K562 (cell line): Measurements from ENCODE around the gene PRPSAP1. TPM values are rescaled to one million over a fixed set of nuclear protein-coding genes. Genes with fewer than 3 reads are reported as not detected.

Experiments
- BCOR ChIP-seq: fragments of 450-650 bp; IDR thresholded peaks from 2 replicates; pipeline ENCODE4 v1.6.1; 2016
- EGR1 ChIP-seq: fragments of 450-650 bp; conservative IDR thresholded peaks from 2 replicates; pipeline ENCODE4 v1.6.1; 2017; ENCODE audit warnings: mild to moderate bottlenecking
- FOXP1 ChIP-seq: sonication (generic); formaldehyde crosslinking; IDR thresholded peaks from 2 replicates; pipeline ENCODE4 v1.8.0; 2022; ENCODE audit warnings: mild to moderate bottlenecking, missing genetic modification reagents
- MITF ChIP-seq: IDR thresholded peaks from 2 replicates; pipeline ENCODE4 v1.6.1; 2014; ENCODE audit warnings: antibody characterized with exemption
- NFIX ChIP-seq: fragments of 250-450 bp; sonication (Bioruptor Pico); IDR thresholded peaks from 2 replicates; pipeline ENCODE4 v1.4.0; 2020; ENCODE audit warnings: low read depth, mild to moderate bottlenecking, moderate library complexity
- NFRKB ChIP-seq: fragments of 450-650 bp; IDR thresholded peaks from 2 replicates; pipeline ENCODE4 v1.6.1; 2016; ENCODE audit warnings: low read depth
- PPARD ChIP-seq: fragments of 250-450 bp; sonication (Bioruptor Pico); IDR thresholded peaks from 2 replicates; pipeline ENCODE4 v1.8.0; 2022; ENCODE audit warnings: inconsistent platforms, mild to moderate bottlenecking, moderate library complexity
- RBBP5 ChIP-seq: fragments of 200-600 bp; sonication (generic); IDR thresholded peaks from 2 replicates; pipeline ENCODE4 v1.6.1; 2012; ENCODE audit warnings: borderline replicate concordance, mild to moderate bottlenecking, low read length, control low read depth, inconsistent platforms; ENCODE audit not compliant: insufficient read depth, poor library complexity, severe bottlenecking
- TRIM28 ChIP-seq: fragments of 450-650 bp; IDR thresholded peaks from 2 replicates; pipeline ENCODE4 v1.6.1; 2017
- ZC3H8 ChIP-seq: fragments of 450-650 bp; IDR thresholded peaks from 2 replicates; pipeline ENCODE4 v1.6.1; 2017
- ZNF3 ChIP-seq: fragments of 250-450 bp; sonication (Bioruptor Pico); IDR thresholded peaks from 2 replicates; pipeline ENCODE4 v1.5.0; 2021; ENCODE audit warnings: mild to moderate bottlenecking, moderate library complexity
- ZNF407 ChIP-seq: fragments of 450-650 bp; IDR thresholded peaks from 2 replicates; pipeline ENCODE4 v1.6.1; 2016; ENCODE audit warnings: low read depth
- polyA plus RNA-seq, 8 experiments: library from polyadenylated mRNA; depleted of rRNA in 4 of 8; stranded (reverse) in 5 of 8; unstranded in 3 of 8; fragments of >200 nt; fragmentation: Nextera tagmentation in 2 of 8; fragmentation: Illumina TruSeq in 1 of 8; extraction: Ambion mirVana in 2 of 8; extraction: Trizol in 1 of 8; gene quantifications; 2 replicates each; pipeline versions ENCODE4 v1.2.1 to v1.2.3, GENCODE V29; 2011 to 2014; ENCODE audit warnings: inconsistent platforms in 1 of 8, missing spikeins in 1 of 8
- total RNA-seq, 7 experiments: library from RNA; depleted of rRNA in 6 of 7; stranded (reverse); fragments of >200 nt in 6 of 7; fragmentation: Illumina TruSeq in 2 of 7; extraction: Trizol in 2 of 7; gene quantifications; 2 replicates each; pipeline versions ENCODE4 v1.2.1 to v1.2.3, GENCODE V29; 2011 to 2021; ENCODE audit warnings: low replicate concordance in 1 of 7
- TF ChIP-seq, protein P1 (sequence below): fragments of 450-650 bp; IDR thresholded peaks from 2 replicates; pipeline ENCODE4 v1.6.1; 2016
- TF ChIP-seq, protein P2 (sequence below): fragments of 450-650 bp; conservative IDR thresholded peaks from 2 replicates; pipeline ENCODE4 v1.6.1; 2016; ENCODE audit warnings: missing genetic modification characterization, low read depth, mild to moderate bottlenecking, missing compliant biosample characterization, moderate library complexity
- TF ChIP-seq, protein P3 (sequence below): conservative IDR thresholded peaks from 2 replicates; pipeline ENCODE4 v1.6.1; 2011; ENCODE audit warnings: low read depth, mild to moderate bottlenecking, low read length; ENCODE audit not compliant: control insufficient read depth

The PRPSAP1 gene
- total and polyA plus RNA-seq, 9 of the 15 experiments (the other 6 are each of a cell fraction or from before 2014, with no cell fraction given), result 21.9 to 77.1 (median 40.8) TPM

DNA sequence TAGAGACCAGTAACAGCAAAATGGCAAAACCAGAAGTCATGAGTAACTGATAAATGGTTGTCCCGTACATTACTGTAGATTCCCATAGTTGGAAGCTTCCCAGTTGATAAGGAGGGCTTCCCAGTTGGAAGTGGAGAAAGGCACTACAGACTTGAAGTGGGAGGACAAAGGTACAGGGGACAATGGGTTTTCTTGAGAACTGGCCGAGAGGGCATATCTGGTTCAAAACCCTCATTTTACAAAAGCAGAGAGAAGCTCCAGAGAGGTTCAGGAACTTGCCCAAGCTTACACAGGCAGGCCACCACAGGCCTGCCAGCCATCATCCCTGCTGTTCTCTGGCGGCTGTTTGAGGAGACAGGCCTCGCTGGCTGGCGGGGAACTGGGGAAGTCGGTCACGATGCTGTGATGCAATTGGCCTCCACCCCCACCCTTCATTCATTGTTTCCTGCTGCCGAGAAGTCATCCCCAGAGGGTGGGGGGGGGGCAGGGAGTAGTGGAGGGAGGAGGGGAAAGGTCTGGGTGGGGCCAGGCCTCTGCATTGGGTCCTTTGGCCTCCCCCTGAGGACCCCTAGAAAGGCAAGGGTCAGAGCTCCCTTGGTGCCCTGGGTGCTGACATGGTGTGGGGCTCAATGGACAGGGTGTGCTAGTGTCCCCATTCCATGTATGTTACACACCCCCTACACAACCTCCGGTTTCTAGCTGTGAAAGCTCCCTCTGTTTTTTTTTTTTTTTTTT lies 85.5 kb downstream of the PRPSAP1 start (continued):
- TF ChIP-seq, protein P1, sequence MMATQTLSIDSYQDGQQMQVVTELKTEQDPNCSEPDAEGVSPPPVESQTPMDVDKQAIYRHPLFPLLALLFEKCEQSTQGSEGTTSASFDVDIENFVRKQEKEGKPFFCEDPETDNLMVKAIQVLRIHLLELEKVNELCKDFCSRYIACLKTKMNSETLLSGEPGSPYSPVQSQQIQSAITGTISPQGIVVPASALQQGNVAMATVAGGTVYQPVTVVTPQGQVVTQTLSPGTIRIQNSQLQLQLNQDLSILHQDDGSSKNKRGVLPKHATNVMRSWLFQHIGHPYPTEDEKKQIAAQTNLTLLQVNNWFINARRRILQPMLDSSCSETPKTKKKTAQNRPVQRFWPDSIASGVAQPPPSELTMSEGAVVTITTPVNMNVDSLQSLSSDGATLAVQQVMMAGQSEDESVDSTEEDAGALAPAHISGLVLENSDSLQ, result no peak
- TF ChIP-seq NFRKB, result peak; percentile 85; the same call in 1 of the 2 replicates
- TF ChIP-seq PPARD, result no peak
- TF ChIP-seq RBBP5, result peak; percentile 8
- TF ChIP-seq ZNF3, result no peak
- TF ChIP-seq ZC3H8, result no peak
- no peak for TF ChIP-seq TRIM28
- no peak for TF ChIP-seq FOXP1 (CRISPR knock-in tag)
- TF ChIP-seq MITF, result peak; percentile 83
- TF ChIP-seq, protein P2, sequence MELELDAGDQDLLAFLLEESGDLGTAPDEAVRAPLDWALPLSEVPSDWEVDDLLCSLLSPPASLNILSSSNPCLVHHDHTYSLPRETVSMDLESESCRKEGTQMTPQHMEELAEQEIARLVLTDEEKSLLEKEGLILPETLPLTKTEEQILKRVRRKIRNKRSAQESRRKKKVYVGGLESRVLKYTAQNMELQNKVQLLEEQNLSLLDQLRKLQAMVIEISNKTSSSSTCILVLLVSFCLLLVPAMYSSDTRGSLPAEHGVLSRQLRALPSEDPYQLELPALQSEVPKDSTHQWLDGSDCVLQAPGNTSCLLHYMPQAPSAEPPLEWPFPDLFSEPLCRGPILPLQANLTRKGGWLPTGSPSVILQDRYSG (tag), result no peak
- TF ChIP-seq ZNF407, result no peak
- TF ChIP-seq BCOR, result no peak
- TF ChIP-seq, protein P3, sequence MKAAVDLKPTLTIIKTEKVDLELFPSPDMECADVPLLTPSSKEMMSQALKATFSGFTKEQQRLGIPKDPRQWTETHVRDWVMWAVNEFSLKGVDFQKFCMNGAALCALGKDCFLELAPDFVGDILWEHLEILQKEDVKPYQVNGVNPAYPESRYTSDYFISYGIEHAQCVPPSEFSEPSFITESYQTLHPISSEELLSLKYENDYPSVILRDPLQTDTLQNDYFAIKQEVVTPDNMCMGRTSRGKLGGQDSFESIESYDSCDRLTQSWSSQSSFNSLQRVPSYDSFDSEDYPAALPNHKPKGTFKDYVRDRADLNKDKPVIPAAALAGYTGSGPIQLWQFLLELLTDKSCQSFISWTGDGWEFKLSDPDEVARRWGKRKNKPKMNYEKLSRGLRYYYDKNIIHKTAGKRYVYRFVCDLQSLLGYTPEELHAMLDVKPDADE, result no peak
- TF ChIP-seq EGR1, result peak; percentile 55; the same call in 1 of the 2 replicates
- TF ChIP-seq NFIX (CRISPR knock-in tag), result no peak
